Lower leg skin (tissue), 4 donors: ENCODE measurements around the gene ABLIM3. TPM values are rescaled to one million over a fixed set of nuclear protein-coding genes. Genes with fewer than 3 reads are reported as not detected.

Experiments
- DNase-seq, 2 donors: peaks; one replicate each; pipeline ENCODE4 v3.0.0-alpha.2; 2019; ENCODE audit warnings: low spot score in 2 of 2
- H3K4me3 ChIP-seq: fragments of 200-600 bp; sonication (generic); 2 replicates; pipeline ENCODE4 v1.5.1; 2017; ENCODE audit warnings: mild to moderate bottlenecking, low read depth; ENCODE audit not compliant: poor library complexity, severe bottlenecking
- POLR2A ChIP-seq, 2 donors: fragments of 450-650 bp; IDR thresholded peaks; one replicate each; pipeline ENCODE4 v1.6.1; 2016 to 2017; ENCODE audit warnings: antibody characterized with exemption in 2 of 2, mild to moderate bottlenecking in 1 of 2, moderate library complexity in 1 of 2
- WGBS, 2 donors: methylation state at CpG; one replicate each; pipeline ENCODE4 v1.1.5; 2018; 5-methylcytosine and 5-hydroxymethylcytosine counted together
- intact Hi-C: fragments of 100-400 bp; cut with DNase I; formaldehyde crosslinking; loops from one replicate; pipeline ENCODE4 v1.15.0; 2023; ENCODE audit warnings: low total_unique reads
- total RNA-seq, 4 donors: library from RNA; depleted of rRNA; stranded (reverse); fragments of >200 nt; gene quantifications; one replicate each; pipeline ENCODE4 v1.1.0, GENCODE V29; 2016
- TF ChIP-seq, protein P1 (sequence below), 3 donors: fragments of 450-650 bp; IDR thresholded peaks; one replicate each; pipeline ENCODE4 v1.5.1; 2016; ENCODE audit warnings: antibody characterized with exemption in 3 of 3, mild to moderate bottlenecking in 3 of 3, moderate library complexity in 2 of 3

The ABLIM3 gene
- total RNA-seq, 4 donors from 2014 or later, result 4.2 to 12.3 (median 7.4) TPM

DNA sequence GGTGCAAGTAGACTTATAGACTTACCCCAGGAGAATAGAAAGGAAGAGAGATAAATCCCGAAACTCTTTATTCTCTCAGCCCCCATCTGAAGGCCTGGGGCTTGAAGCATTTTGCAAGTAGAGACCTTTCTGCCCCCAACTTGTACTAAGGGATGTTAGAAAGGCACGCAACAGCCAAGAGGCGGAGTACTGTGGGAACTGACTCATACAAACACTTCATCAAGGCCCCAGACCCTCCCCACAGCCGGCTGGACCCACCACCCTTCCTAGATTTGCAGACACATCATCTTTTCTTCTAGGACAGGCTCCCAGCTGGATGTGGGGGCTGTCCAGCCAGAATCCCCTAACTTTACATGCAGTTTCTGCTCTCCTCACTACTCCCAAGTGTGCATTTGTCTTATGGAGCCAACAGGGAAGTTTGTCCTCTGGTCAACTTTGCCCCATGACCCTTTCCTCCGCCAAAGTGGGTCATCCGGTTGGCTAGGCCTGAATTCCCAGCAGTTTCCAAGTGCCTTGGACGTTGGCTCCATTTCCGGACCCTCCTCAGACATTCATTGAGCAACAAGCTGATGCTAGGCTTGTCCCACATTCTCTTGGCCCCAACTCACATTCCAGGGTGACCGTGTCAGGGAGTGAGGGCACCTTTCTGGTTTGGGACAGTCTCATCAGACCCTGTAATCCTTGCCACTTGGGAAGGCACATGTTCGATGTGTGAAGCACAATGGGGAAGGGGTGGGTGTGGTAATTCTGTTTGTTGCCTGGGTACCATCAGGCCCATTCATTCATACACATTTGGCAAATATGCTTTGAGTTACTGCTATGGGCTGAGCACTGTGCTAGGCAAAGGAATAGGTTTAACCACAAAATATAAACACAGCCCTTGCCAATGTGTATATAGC, 64.6 kb downstream of the ABLIM3 start:
- intact Hi-C loops, result no loop called here
- TF ChIP-seq, protein P1, sequence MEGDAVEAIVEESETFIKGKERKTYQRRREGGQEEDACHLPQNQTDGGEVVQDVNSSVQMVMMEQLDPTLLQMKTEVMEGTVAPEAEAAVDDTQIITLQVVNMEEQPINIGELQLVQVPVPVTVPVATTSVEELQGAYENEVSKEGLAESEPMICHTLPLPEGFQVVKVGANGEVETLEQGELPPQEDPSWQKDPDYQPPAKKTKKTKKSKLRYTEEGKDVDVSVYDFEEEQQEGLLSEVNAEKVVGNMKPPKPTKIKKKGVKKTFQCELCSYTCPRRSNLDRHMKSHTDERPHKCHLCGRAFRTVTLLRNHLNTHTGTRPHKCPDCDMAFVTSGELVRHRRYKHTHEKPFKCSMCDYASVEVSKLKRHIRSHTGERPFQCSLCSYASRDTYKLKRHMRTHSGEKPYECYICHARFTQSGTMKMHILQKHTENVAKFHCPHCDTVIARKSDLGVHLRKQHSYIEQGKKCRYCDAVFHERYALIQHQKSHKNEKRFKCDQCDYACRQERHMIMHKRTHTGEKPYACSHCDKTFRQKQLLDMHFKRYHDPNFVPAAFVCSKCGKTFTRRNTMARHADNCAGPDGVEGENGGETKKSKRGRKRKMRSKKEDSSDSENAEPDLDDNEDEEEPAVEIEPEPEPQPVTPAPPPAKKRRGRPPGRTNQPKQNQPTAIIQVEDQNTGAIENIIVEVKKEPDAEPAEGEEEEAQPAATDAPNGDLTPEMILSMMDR (IDR thresholded peaks at IDR 0.05), result no peak
- no peak for TF ChIP-seq POLR2A (IDR thresholded peaks at IDR 0.05)
- DNase-seq, result no peak
- H3K4me3 ChIP-seq, result no peak overlapping the region
- 77 to 80% methylated on average over 10 of the region's 10 CpGs for WGBS, 2 donors

DNA sequence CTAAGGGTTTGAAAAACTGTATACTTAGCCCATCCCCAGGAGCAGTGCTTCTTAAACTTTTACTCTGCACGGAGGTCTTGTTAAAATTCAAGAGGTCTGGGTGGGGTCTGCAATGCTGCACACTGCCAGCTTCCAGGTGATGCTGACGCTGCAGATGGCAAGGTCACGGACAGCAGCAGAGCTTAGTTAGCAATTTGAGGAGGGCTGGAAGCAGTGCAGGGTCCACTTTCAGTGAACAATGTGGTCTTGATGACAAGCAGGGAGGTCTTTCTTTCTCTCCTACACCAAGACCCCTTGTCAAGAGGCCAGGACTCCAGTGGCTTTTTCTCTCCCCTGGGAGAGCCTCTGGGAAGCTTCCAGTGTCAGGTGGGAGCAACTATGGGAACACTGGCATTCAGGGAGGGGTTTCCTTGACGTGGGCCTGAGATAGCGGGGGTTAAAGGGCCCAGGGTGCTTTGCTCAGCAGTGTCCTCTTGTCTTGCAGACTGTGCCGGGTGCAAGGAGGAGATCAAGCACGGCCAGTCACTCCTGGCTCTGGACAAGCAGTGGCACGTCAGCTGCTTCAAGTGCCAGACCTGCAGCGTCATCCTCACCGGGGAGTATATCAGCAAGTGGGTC, 65.3 kb downstream of the ABLIM3 start:
- no peak for DNase-seq
- WGBS, 2 donors, result 45 to 58% methylated on average over 10 of the region's 10 CpGs
- no peak overlapping the region for H3K4me3 ChIP-seq
- intact Hi-C loops, result no loop called here
- no peak for TF ChIP-seq POLR2A (IDR thresholded peaks at IDR 0.05)
- TF ChIP-seq, protein P1 (IDR thresholded peaks at IDR 0.05), result no peak

DNA sequence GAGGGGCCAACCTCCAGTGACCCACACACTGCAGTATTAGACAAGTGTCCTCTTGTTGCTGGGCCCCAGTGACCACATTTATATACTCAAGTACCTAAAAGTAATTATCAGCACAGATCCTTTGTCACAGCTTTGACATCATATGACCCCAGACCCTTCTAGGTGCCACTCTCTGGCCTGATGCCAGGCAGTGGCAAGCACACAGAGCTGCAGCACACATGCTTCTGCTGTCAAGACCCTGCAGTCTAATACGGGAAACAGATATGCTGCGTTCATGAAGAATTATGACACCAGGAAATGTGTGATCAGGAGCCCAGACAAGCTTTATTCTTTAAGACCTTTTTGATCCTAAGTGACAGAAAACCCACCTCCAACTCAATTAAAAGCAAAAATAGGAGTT, 66.5 kb downstream of the ABLIM3 start:
- whole genome bisulfite sequencing, 2 donors, result 67 to 82% methylated on average over 2 of the region's 2 CpGs
- no peak for DNase-seq
- TF ChIP-seq, protein P1 (IDR thresholded peaks at IDR 0.05), result no peak
- TF ChIP-seq POLR2A (IDR thresholded peaks at IDR 0.05), result no peak
- H3K4me3 ChIP-seq, result no peak overlapping the region
- intact Hi-C loops, result no loop called here

DNA sequence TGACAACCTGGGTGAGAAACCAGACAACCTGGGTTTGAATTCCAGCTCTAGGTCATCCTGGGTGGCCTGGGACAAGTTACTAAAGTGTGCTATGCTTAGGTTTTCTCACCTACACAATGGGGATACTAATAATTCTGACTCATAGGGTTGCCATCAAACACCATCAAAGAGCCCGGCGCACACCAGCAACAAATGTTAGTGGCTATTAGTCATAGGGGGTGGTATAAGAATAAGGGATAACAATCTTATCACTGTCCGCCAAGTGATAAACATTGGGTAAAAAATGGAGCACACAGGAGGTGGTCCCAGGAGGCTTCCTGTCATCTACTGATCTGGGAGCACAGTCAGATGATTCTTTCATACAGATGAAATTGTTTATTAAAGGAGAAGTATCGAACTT, 68.9 kb downstream of the ABLIM3 start:
- intact Hi-C loops, result no loop called here
- TF ChIP-seq, protein P1 (IDR thresholded peaks at IDR 0.05), result no peak
- no peak for TF ChIP-seq POLR2A (IDR thresholded peaks at IDR 0.05)
- no peak for DNase-seq
- WGBS, 2 donors, result 93 to 94% methylated on average over 4 of the region's 4 CpGs
- no peak overlapping the region for H3K4me3 ChIP-seq

DNA sequence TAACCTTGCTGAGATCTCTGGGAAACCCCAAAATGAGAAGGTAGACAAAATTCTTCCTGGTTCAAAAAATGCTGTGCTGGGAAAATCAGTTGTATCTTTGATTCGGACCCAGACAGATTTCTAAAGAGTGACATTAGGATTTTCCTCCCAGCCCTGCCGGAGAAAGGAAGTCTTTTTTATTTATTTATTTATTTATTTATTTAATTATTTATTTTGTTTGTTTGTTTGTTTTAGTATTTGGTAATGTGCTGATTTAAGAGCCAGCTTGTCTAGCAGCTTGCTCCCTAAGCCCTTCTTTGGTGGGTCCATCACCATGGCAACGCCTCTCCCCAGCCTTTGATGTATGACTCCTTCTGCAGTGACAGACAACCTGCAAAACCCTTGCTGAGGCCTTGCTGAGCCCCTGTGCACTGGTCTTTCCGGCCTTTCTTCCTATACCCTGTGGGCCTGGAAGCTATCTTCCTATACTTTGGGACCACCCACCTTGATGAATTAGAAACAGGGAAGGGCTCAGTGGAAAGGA, 69.7 kb downstream of the ABLIM3 start:
- WGBS, 2 donors, result 84 to 87% methylated on average over 4 of the region's 4 CpGs
- H3K4me3 ChIP-seq, result no peak overlapping the region
- TF ChIP-seq, protein P1 (IDR thresholded peaks at IDR 0.05), result no peak
- no peak for TF ChIP-seq POLR2A (IDR thresholded peaks at IDR 0.05)
- DNase-seq, result no peak
- intact Hi-C loops, result no loop called here
